ENCODE results near the gene CCDC88A.
A peak's percentile ranks its signal among the peaks of the same experiment; 100 is the strongest.
"Not testable (repeated sequence)": the region's sequence is repeated elsewhere in the genome, so short reads cannot be mapped to it uniquely, and the experiment has no call there.

The CCDC88A gene

DNA sequence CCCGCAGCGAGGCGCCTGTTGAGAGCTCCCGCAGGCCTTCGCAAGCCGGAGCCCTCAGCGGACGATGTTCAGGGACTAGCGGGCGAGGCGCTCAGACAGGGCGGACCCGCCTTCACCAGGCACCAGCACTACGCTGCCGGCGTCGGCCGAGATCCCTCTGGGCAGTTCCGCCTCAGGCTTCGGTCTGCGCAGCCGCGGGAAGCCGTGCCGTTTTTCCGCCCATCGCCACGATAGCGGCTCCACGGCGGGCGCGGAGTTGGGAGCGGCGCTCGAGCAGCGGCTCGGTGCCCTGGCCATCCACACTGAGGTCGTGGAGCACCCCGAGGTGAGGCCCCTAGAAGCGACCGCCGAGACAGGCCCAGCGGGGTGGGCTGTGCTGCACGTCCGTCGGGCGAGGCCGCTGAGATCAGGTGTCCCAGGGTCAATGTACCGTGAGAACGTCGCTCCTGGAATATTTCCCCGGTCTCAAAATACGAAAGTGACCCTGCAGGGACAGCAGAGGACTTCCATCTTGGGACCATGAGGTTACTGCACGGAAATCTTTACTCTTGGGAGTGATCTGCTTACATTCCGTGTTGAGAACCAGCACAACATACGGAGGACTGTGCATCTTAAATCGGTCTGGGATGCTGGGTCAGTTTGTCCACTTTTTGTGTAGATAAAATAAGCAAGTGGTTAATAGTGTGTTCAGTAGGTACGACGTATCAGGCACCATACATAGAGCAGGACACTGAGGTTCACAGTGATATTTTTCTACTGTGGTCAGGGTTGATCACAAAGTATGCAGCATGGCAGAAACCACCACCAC is 137.3 kb downstream of the CCDC88A start:
- DNase-seq: peak; percentile 64

DNA sequence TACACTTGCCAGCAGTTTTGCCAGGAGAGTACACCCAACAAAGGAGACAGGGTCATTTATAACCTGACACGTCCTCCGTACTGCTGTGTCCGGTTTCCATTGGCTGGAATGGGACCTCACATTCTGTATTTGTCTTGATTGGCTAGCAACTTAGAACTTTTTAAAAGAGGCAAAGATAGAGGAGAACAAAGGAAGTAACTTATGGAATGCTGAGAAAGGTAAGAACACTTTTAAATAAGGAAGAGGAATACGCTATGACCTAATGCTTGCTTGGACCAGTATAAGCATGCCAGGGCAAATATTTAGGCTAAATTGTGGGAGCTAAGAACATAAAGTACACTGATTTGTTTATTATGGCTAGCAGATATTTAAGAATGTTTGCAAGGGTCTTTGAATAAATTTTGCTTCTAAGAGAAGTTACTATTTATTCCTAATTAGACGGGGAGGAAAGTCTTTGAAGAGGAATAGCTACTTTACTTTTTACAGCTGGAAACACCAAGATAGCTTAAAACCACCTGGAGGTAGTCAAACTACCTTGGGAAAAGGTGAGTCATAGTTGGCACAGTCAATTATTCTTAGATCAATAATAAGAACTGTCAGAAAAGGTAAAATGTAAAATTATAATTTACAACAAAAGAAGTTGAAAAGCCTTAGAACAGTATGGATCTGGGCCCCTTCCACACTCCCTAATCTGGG is 138.7 kb downstream of the CCDC88A start:
- not testable (repeated sequence) for DNase-seq

- not testable (repeated sequence) for DNase-seq
These were observed 139.7 kb downstream of the CCDC88A start for GRCh38 chr2:55279859-55280424.

DNA sequence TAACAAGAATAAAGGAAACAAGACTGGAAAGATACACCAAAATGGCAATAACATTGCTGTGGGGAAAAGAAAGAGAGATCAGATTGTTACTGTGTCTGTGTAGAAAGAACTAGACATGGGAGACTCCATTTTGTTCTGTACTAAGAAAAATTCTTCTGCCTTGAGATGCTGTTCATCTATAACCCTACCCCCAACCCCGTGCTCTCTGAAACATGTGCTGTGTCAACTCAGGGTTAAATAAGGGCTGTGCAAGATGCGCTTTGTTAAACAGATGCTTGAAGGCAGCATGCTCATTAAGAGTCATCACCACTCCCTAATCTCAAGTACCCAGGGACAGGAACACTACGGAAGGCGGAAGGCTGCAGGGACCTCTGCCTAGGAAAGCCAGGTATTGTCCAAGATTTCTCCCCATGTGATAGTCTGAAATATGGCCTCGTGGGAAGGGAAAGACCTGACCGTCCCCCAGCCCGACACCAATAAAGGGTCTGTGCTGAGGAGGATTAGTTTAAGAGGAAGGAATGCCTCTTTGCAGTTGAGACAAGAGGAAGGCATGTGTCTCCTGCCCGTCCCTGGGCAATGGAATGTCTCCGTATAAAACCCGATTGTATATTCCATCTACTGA is 140.3 kb downstream of the CCDC88A start:
- DNase-seq: not testable (repeated sequence)

- DNase-seq: no peak
These were observed 142.3 kb downstream of the CCDC88A start for GRCh38 chr2:55277310-55277709.

- DNase-seq: not testable (repeated sequence)
These were observed 145.3 kb downstream of the CCDC88A start for GRCh38 chr2:55274346-55274745.

DNA sequence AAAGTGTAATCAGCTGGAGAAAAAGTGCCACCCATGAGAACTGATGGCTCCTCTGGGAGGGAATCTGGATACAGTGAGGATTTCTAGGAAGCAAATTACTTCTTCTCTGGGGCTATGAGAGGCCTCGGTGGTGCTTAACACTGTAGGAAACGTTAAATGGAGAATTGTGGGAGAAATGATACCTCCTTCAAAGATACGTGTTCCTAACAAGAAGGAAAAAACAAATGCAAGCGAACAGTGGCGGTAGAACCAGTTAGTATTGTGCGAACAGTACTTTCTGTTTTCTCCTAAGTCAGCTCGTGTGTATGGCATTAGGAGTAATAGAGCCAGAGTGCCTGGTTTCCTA is 150.0 kb downstream of the CCDC88A start:
- DNase-seq: no peak

DNA sequence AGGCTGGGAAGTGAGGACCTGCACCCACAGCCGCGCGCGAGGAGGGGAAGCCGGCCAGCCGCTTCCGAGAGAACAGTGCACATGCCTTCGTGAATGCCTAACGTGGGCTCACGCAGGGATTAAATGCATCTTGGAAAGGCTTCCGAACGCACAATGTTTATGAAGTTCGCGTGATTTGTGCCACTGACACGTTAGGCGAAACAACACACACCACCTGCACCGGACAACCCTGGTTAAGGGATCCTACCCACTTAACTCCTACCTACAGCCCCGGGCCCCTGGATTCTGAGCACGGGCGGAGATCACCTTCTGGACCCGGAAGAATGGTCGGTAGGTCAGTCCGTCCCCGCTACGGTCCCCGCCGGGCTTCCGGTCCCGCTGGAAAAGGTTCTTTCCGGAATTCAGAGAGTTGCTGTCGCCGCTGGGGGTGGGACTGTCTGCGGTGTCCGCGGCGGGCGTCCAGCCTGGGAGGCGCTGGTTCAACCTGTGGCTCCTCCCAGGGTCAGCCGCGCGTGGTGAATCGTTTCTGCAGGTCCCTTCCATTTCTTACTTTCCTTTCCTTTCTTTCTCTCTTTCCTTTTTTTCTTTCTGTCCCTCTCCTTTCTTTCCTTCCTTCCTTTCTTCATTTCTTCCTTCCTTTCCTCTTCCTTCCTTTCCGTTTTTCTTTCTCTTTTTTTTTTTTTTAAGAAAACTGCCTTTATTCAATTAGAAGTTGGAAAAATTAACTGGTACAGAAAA is 150.6 kb downstream of the CCDC88A start, which contains the start of gene MTIF2:
Gene MTIF2 (minus strand): TSS at position 325 of the 738 bp plus-strand sequence. CDS start 5,373 bp downstream, outside the sequence.
- peak; percentile 95 for DNase-seq

GRCh38 chr2:55268288-55268906 is 151.3 kb downstream of the CCDC88A start:
- DNase-seq: no peak

DNA sequence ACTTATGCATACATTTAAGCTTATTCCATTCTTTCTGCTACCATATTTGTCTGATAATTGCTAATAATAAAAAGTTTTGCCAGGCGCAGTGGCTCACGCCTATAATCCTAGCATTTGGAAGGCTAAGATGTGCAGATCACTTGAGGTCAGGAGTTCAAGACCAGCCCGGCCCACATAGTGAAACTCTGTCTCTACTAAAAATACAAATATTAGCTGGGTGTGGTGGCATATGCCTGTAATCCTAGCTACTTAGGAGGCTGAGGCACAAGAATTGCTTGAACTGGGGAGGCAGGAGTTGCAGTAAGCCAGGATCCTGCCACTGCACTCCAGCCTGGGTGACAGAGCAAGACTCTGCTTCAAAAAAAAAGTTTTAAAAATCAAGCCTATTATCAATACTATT is 160.1 kb downstream of the CCDC88A start:
- DNase-seq: not testable (repeated sequence)

GRCh38 chr2:55252832-55253231 is 166.8 kb downstream of the CCDC88A start:
- DNase-seq: no peak

DNA sequence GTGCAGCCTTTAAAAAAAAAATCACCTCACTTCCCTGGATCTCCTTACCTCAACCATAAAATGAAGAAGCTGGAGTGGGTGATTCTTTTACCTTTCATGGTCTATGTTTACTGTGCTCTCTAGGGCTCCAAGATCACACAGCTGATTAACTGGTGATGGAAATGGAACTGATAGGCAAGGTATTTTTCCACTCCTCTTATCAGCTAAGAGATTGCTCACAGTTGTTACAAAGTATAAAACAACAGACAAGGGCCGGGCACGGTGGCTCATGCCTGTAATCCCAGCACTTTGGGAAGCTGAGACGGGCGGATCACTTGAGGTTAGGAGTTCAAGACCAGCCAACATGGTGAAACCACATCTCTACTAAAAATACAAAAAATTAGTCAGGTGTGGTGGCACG is 172.6 kb downstream of the CCDC88A start:
- DNase-seq: no peak

GRCh38 chr2:55245411-55245810 is 174.2 kb downstream of the CCDC88A start:
- DNase-seq: no peak

- DNase-seq: no peak
These were observed 177.0 kb downstream of the CCDC88A start for GRCh38 chr2:55242617-55243016.

DNA sequence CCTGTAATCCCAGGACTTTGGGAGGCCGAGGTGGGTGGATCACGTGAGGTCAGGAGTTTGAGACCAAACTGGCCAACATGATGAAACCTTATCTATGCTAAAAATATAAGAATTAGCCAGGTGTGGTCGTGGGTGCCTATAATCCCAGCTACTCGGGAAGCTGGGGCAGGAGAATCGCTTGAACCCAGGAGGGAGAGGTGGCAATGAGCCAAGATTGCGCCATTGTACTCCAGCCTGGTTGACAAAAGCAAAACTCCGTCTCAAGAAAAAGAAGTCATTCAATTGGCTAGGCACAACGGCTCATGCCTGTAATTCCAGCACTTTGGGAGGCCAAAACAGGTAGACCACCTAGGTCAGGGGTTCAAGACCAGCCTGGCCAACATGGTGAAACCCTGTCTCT is 178.1 kb downstream of the CCDC88A start:
- not testable (repeated sequence) for DNase-seq

DNA sequence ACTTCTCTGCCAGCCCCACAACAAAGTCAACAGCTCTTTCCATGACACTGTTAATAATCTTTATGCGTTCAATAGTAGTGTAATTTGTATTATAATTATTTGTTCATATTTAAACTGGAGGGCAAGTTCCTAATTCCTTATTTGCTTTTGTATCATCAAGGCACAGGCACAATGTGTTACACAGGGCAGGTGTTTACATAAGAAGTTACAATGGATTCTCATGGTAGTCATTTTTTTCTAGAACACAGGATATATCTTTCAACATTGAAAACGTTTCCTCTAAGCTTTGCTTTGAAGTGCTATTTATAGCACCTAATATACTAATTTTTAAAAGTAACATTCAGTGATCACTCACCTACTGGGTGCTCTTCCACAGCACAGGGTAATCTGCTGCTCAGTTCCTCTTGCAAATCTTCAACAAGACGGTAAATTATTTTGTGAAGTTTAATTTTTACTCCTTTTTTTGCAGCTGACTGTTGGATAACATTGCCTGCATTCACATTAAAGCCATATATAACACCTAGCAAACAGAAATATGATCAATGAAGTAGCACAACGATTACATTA is 179.9 kb downstream of the CCDC88A start:
- no peak for DNase-seq

Data from COR-L47 (cell line).